22Rv1 (cell line): Measurements from ENCODE around the gene DNAJC7.

ENCODE experiments used
- ZFX ChIP-seq: fragments of 450-650 bp; IDR thresholded peaks from 2 replicates; pipeline ENCODE4 v1.6.1; 2017; ENCODE audit warnings: antibody characterized with exemption, borderline replicate concordance
- TF ChIP-seq, protein P1 (sequence below): fragments of 450-650 bp; IDR thresholded peaks from 2 replicates; pipeline ENCODE4 v1.5.1; 2017; ENCODE audit warnings: mild to moderate bottlenecking

DNA sequence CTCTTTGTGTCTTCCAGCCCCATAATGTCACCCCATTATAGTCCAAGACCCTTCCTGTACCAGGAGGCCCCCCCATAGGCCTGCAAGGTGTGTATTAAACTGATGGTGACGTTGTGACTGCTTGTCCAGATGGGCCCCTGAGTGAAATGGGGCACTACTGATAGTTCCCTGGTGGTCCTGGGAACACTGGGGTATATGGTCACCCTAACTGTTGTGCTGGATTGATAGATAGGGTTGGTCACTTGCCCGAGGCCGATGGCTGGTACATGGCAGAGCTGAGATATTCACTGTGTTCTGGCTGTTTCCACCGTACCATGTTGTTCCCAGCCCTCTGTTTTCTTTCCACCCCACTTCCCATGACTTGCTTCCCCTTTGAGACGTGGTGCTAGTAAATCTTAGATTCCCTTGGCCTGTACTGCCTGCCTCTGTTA is 46.3 kb downstream of the DNAJC7 start:
- TF ChIP-seq, protein P1, sequence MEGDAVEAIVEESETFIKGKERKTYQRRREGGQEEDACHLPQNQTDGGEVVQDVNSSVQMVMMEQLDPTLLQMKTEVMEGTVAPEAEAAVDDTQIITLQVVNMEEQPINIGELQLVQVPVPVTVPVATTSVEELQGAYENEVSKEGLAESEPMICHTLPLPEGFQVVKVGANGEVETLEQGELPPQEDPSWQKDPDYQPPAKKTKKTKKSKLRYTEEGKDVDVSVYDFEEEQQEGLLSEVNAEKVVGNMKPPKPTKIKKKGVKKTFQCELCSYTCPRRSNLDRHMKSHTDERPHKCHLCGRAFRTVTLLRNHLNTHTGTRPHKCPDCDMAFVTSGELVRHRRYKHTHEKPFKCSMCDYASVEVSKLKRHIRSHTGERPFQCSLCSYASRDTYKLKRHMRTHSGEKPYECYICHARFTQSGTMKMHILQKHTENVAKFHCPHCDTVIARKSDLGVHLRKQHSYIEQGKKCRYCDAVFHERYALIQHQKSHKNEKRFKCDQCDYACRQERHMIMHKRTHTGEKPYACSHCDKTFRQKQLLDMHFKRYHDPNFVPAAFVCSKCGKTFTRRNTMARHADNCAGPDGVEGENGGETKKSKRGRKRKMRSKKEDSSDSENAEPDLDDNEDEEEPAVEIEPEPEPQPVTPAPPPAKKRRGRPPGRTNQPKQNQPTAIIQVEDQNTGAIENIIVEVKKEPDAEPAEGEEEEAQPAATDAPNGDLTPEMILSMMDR, result no peak
- no peak for TF ChIP-seq ZFX
